Activated T-cell treated with anti-CD3 and anti-CD28 coated beads for 48 hours (primary cell): ENCODE results near the gene DRD4.
A peak's percentile ranks its signal among the peaks of the same experiment; 100 is the strongest.

Source experiments
- DNase-seq: peaks from one replicate; pipeline ENCODE4 v3.0.0-alpha.2; 2020; ENCODE audit warnings: low read depth

DRD4 gene

GRCh38 chr11:610146-610801 is 26.8 kb upstream of the DRD4 start:
- no peak for DNase-seq

- DNase-seq = no peak
These were observed 25.8 kb upstream of the DRD4 start for GRCh38 chr11:611001-611996.

GRCh38 chr11:612201-612960 is 24.7 kb upstream of the DRD4 start:
- no peak for DNase-seq

GRCh38 chr11:612961-613300 is 24.1 kb upstream of the DRD4 start:
- no peak for DNase-seq

- DNase-seq = peak; percentile 72
These were observed 23.6 kb upstream of the DRD4 start for GRCh38 chr11:613369-613968.

GRCh38 chr11:614021-614622 is 22.9 kb upstream of the DRD4 start:
- no peak for DNase-seq

- DNase-seq = no peak
These were observed 22.2 kb upstream of the DRD4 start for GRCh38 chr11:614623-615503.

GRCh38 chr11:615504-616319 is 21.4 kb upstream of the DRD4 start, which contains the start of gene IRF7:
Gene IRF7 (minus strand): TSS chr11:615950. CDS start chr11:615364, 586 bp downstream.
- peak; percentile 83 for DNase-seq

GRCh38 chr11:616320-617198 is 20.5 kb upstream of the DRD4 start:
- DNase-seq = no peak

- no peak for DNase-seq
These were observed 19.7 kb upstream of the DRD4 start for GRCh38 chr11:617199-617911.

GRCh38 chr11:617912-618682 is 19.0 kb upstream of the DRD4 start:
- DNase-seq = no peak

- no peak for DNase-seq
These were observed 18.0 kb upstream of the DRD4 start for GRCh38 chr11:618856-619627.

GRCh38 chr11:619628-620050 is 17.4 kb upstream of the DRD4 start:
- DNase-seq = no peak

- DNase-seq = no peak
These were observed 16.9 kb upstream of the DRD4 start for GRCh38 chr11:620201-620600.

- DNase-seq = no peak
These were observed 15.9 kb upstream of the DRD4 start for GRCh38 chr11:620935-621814.
